NOMO-1 treated with DMSO at 0.1 percent for 48 hours (cell line): Measurements from ENCODE around the gene PNKD.
A peak's percentile ranks its signal among the peaks of the same experiment; 100 is the strongest.

Experiments
- DNase-seq: peaks from one replicate; lab custom pipeline; 2025; ENCODE audit not compliant: unreplicated experiment; lab: John Stamatoyannopoulos, UW

PNKD gene

DNA sequence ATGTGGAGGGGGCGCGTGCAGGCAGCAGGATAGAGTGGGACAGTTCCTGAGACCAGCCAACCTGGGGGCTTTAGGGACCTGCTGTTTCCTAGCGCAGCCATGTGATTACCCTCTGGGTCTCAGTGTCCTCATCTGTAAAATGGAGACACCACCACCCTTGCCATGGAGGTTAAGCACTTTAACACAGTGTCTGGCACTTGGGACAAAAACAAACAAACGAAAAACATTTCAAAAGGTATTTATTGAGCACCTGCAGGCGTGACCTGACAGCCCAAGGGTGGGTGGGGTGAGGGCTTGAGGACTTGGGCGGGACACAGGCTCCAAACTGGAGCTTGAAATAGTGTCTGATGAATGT, 124.7 kb downstream of the PNKD start:
- no peak for DNase-seq

DNA sequence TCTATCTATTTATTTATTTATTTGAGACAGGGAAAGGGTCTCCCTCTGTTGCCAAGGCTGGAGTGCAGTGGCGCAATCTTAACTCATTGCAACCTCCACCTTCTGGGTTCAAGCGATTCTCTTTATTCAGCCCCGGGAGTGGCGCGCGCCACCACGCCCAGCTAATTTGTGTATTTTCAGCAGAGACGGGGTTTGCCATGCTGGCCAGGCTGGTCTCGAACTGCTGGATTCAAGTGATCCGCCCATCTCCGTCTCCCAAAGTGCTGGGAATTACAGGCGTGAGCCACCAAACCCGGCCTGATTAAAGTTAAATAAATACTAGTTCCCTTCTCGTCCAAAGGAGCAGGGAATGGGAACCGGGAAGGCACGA, 125.1 kb downstream of the PNKD start:
- DNase-seq = no peak

DNA sequence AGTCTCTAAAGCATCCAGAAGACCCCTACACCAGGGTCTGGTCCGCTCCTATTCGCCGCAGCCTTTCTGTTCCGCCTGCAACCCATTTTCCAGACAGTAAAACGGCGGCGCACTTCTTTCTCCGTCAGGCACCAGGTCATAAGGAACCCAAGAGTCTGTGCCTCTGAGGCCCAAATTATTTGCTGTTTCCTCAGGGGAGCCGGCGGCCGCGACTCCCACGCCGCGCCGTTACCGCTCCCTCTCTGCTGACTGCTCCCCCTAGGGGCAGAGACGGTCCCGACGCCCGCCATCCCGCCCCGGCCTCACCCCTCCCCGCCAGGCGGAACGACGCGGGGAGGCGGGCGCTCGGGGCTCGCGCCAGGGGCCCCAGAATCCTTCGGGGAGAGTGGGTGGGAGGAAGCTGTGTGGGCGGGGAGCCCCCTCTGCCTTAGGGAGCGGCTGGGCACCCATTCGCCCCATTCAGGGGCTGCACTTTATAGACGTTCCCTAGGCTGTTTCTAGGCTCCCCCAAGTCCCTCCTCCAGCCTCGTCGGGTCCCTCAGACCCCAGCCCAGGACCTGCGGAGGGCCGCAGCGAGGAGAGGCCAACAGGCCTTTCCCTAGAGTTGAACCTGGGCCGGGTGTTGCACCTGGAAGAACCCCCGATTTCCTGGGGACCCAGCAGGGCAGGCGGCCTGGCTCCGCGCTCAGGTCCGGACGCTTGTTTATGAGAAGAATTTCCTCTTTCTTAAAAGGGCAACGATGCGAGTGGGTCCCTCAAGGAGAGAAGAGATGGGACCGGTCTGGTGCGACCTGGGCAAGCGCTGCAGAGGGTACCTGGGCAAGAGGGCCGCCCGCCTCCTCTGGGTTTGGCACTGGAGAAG, 125.7 kb downstream of the PNKD start:
- DNase-seq = peak; percentile 94
